K562 (cell line): ENCODE results near the gene NTN4. TPM values are rescaled to one million over a fixed set of nuclear protein-coding genes. Genes with fewer than 3 reads are reported as not detected.

ENCODE experiments used
- ATAC-seq: fragments of 200-7000 bp; cut with Tn5 transposase; 3 replicates; pipeline ENCODE4 v1.9.1; 2020; ENCODE audit warnings: moderate library complexity
- BruUV-seq: library from RNA; stranded (reverse); fragments of 400-500 nt; replicated peaks from 2 replicates; lab custom pipeline; 2021; lab: Mats Ljungman, UMichigan
- CTCF ChIA-PET: fragments of 300-600 bp; formaldehyde crosslinking; extraction: SDS; loops from one replicate; lab custom pipeline; 2021; ENCODE audit warnings: low intra/inter-chr PET ratio; lab: Yijun Ruan, JAX
- POLR2A ChIA-PET: fragments of 300-600, 350-650 bp; sonication (Branson Sonifier 250); formaldehyde crosslinking; extraction: SDS; loops from one replicate; lab custom pipeline; 2021; ENCODE audit warnings: antibody characterized with exemption, inconsistent platforms; lab: Yijun Ruan, JAX
- DNase-seq, 4 experiments: peaks; one replicate each; pipeline versions ENCODE4 v3.0.0 to v3.0.0-alpha.2; 2011 to 2018; ENCODE audit warnings: low spot score in 3 of 4, mixed read lengths in 3 of 4; ENCODE audit errors: extremely low read depth in 1 of 4
- FAIRE-seq: peaks from 2 replicates; lab custom pipeline; 2011; peaks lifted over from hg19 to GRCh38; lab: Jason Lieb, UNC
- H2AFZ ChIP-seq: 2 replicates; pipeline ENCODE4 v1.6.0; 2011; ENCODE audit warnings: low read depth, low read length, control low read depth, inconsistent platforms
- H3K27ac ChIP-seq: fragments of 200-600 bp; 3 replicates; pipeline ENCODE4 v1.8.0; 2011; ENCODE audit warnings: low read depth, mild to moderate bottlenecking, control low read depth, inconsistent platforms, low read length, moderate library complexity, mixed read lengths; ENCODE audit errors: extremely low read depth
- H3K27me3 ChIP-seq, 2 experiments: fragments of 300-600 bp in 1 of 2; 2 replicates in 1 of 2; 3 replicates in 1 of 2; pipeline versions ENCODE4 v1.6.0 to v1.8.0; 2011; ENCODE audit warnings: inconsistent platforms in 2 of 2, low read length in 2 of 2, mild to moderate bottlenecking in 1 of 2, mixed read lengths in 1 of 2, moderate library complexity in 1 of 2; ENCODE audit not compliant: control insufficient read depth in 2 of 2, insufficient read depth in 2 of 2
- H3K36me3 ChIP-seq: fragments of 300-600 bp; 3 replicates; pipeline ENCODE4 v1.8.0; 2011; ENCODE audit warnings: mild to moderate bottlenecking, low read length, inconsistent platforms; ENCODE audit not compliant: control insufficient read depth, insufficient read depth
- H3K4me1 ChIP-seq, 2 experiments: fragments of 200-600 bp in 1 of 2; replicated peaks in 1 of 2; 2 replicates in 1 of 2; 3 replicates in 1 of 2; pipeline versions ENCODE4 v1.5.1 to v1.8.0; 2011; ENCODE audit warnings: inconsistent platforms in 2 of 2, low read length in 2 of 2, mild to moderate bottlenecking in 1 of 2, mixed read lengths in 1 of 2, moderate library complexity in 1 of 2; ENCODE audit not compliant: control insufficient read depth in 2 of 2, insufficient read depth in 2 of 2
- H3K4me2 ChIP-seq: 2 replicates; pipeline ENCODE4 v1.6.1; 2011; ENCODE audit warnings: low read length, control low read depth, inconsistent platforms, mixed read lengths; ENCODE audit not compliant: insufficient read depth
- H3K4me3 ChIP-seq: fragments of 200-600 bp; sonication (generic), shearing (Covaris generic); 2 replicates; pipeline ENCODE4 v1.5.1; 2016; ENCODE audit warnings: control low read depth, inconsistent platforms
- H3K79me2 ChIP-seq: fragments of 200-600 bp; 3 replicates; pipeline ENCODE4 v1.8.0; 2011; ENCODE audit warnings: low read length, inconsistent platforms; ENCODE audit not compliant: control insufficient read depth, insufficient read depth
- H3K9ac ChIP-seq, 2 experiments: 2 replicates each; pipeline versions ENCODE4 v1.6.0 to v1.6.1; 2011; ENCODE audit warnings: low read depth in 2 of 2, low read length in 2 of 2, control low read depth in 1 of 2, inconsistent platforms in 1 of 2, mild to moderate bottlenecking in 1 of 2, mixed read lengths in 1 of 2; ENCODE audit not compliant: insufficient read depth in 1 of 2
- H3K9me1 ChIP-seq: one replicate; pipeline ENCODE4 v1.6.0; 2011; ENCODE audit warnings: inconsistent platforms, mild to moderate bottlenecking, low read length, moderate library complexity; ENCODE audit not compliant: control insufficient read depth, insufficient read depth
- H3K9me3 ChIP-seq: replicated peaks from 2 replicates; pipeline ENCODE4 v1.5.1; 2011; ENCODE audit warnings: low read depth, low read length, inconsistent platforms; ENCODE audit not compliant: control insufficient read depth, insufficient read depth
- H4K20me1 ChIP-seq: replicated peaks from 2 replicates; pipeline ENCODE4 v1.6.1; 2011; ENCODE audit warnings: low read length, inconsistent platforms, mixed read lengths; ENCODE audit not compliant: control insufficient read depth, insufficient read depth
- CREB1 ChIP-seq, 2 experiments: sonication (generic) in 1 of 2; formaldehyde crosslinking in 1 of 2; IDR thresholded peaks; 2 replicates each; pipeline versions ENCODE4 v1.6.1 to v1.8.0; 2012 to 2022; ENCODE audit warnings: inconsistent platforms in 1 of 2, mild to moderate bottlenecking in 1 of 2, missing genetic modification reagents in 1 of 2, moderate library complexity in 1 of 2
- CTCFL ChIP-seq: IDR thresholded peaks from 2 replicates; pipeline ENCODE4 v1.6.1; 2011; ENCODE audit warnings: borderline replicate concordance, low read depth, mild to moderate bottlenecking, moderate library complexity, low read length; ENCODE audit not compliant: insufficient read depth, poor library complexity, severe bottlenecking
- GTF2F1 ChIP-seq: IDR thresholded peaks from 2 replicates; pipeline ENCODE4 v1.6.1; 2011; ENCODE audit warnings: low read depth, low read length, improper control_type of control experiment
- HSF4 ChIP-seq: fragments of 250-450 bp; sonication (Bioruptor Pico); IDR thresholded peaks from 2 replicates; pipeline ENCODE4 v2.1.2; 2022; ENCODE audit warnings: mild to moderate bottlenecking, moderate library complexity, borderline replicate concordance
- NCOA1 ChIP-seq: fragments of 450-650 bp; IDR thresholded peaks from 2 replicates; pipeline ENCODE4 v1.6.1; 2016; ENCODE audit warnings: low read depth
- TCF15 ChIP-seq: fragments of 250-450 bp; sonication (Bioruptor Pico); IDR thresholded peaks from 2 replicates; pipeline ENCODE4 v1.8.0; 2022; ENCODE audit warnings: moderate library complexity, mild to moderate bottlenecking, inconsistent platforms
- WGBS: fragments of 100-300 bp; shearing (Covaris generic); methylation state at CpG from one replicate; pipeline ENCODE4 v1.1.6; 2016; ENCODE audit warnings: low coverage, mixed read lengths; ENCODE audit not compliant: insufficient coverage; ENCODE audit errors: missing lambda C conversion rate; 5-methylcytosine and 5-hydroxymethylcytosine counted together
- in situ Hi-C: fragments of 300-500 bp; cut with MboI; formaldehyde crosslinking; loops from 4 replicates; pipeline ENCODE4 v1.15.0; 2018; ENCODE audit warnings: inconsistent platforms, mixed read lengths
- intact Hi-C: fragments of 100-400 bp; cut with micrococcal nuclease; formaldehyde crosslinking; loops from 2 replicates; pipeline ENCODE4 v1.14.2; 2022
- polyA plus RNA-seq, 8 experiments: library from polyadenylated mRNA; depleted of rRNA in 4 of 8; stranded (reverse) in 5 of 8; unstranded in 3 of 8; fragments of >200 nt; fragmentation: Nextera tagmentation in 2 of 8; fragmentation: Illumina TruSeq in 1 of 8; extraction: Ambion mirVana in 2 of 8; extraction: Trizol in 1 of 8; gene quantifications; 2 replicates each; pipeline versions ENCODE4 v1.2.1 to v1.2.3, GENCODE V29; 2011 to 2014; ENCODE audit warnings: inconsistent platforms in 1 of 8, missing spikeins in 1 of 8
- total RNA-seq, 7 experiments: library from RNA; depleted of rRNA in 6 of 7; stranded (reverse); fragments of >200 nt in 6 of 7; fragmentation: Illumina TruSeq in 2 of 7; extraction: Trizol in 2 of 7; gene quantifications; 2 replicates each; pipeline versions ENCODE4 v1.2.1 to v1.2.3, GENCODE V29; 2011 to 2021; ENCODE audit warnings: low replicate concordance in 1 of 7

The NTN4 gene
- total and polyA plus RNA-seq, 9 of the 15 experiments (the other 6 are each of a cell fraction or from before 2014, with no cell fraction given): 0.13 TPM; not detected in 8

GRCh38 chr12:95838125-95838524 is 47.6 kb upstream of the NTN4 start:
- Histone ChIP-seq H3K4me1 (no peaks in the 10 kb centered on the region), H3K79me2 (no peaks in the 10 kb centered on the region), H3K36me3 (no peaks in the 10 kb centered on the region), H2AFZ (no peak overlapping the region), H3K27me3 (peaks cover 2 to 14% of the 10 kb centered on the region in 2 experiments; a peak in 4 of 5 replicates), H3K4me2 (no peak overlapping the region), H4K20me1 (no peaks in the 10 kb centered on the region), H3K4me3 (no peak overlapping the region), H3K9me1 (no peaks in the 10 kb centered on the region), H3K27ac (no peak overlapping the region), H3K9me3 (no peaks in the 10 kb centered on the region), H3K9ac (no peak overlapping the region)
- no peak for DNase-seq
- CTCF ChIA-PET: no interaction called here
- in situ Hi-C loops: no loop called here
- TF ChIP-seq CREB1 (IDR thresholded peaks at IDR 0.05) (no peak), CREB1 (CRISPR knock-in tag; IDR thresholded peaks at IDR 0.05) (no peak), TCF15 (CRISPR knock-in tag) (no peak), NCOA1 (no peak), GTF2F1 (no peak), HSF4 (CRISPR knock-in tag) (no peak), CTCFL (no peak)
- FAIRE-seq: no peak
- ATAC-seq: no peak
- WGBS: 1% methylated on average over 11 of the region's 11 CpGs
- no TSS peak for BruUV-seq
- intact Hi-C loops: no loop called here
- POLR2A ChIA-PET: interaction anchor here (0.6 kb wide), 1 partner anchor 203 kb away, joined by 3 read pairs; no protein-coding TSS in a partner anchor
